Measurements from ENCODE around the gene CELSR1.
"Not testable (repeated sequence)": the region's sequence is repeated elsewhere in the genome, so short reads cannot be mapped to it uniquely, and the experiment has no call there.

CELSR1 gene

DNA sequence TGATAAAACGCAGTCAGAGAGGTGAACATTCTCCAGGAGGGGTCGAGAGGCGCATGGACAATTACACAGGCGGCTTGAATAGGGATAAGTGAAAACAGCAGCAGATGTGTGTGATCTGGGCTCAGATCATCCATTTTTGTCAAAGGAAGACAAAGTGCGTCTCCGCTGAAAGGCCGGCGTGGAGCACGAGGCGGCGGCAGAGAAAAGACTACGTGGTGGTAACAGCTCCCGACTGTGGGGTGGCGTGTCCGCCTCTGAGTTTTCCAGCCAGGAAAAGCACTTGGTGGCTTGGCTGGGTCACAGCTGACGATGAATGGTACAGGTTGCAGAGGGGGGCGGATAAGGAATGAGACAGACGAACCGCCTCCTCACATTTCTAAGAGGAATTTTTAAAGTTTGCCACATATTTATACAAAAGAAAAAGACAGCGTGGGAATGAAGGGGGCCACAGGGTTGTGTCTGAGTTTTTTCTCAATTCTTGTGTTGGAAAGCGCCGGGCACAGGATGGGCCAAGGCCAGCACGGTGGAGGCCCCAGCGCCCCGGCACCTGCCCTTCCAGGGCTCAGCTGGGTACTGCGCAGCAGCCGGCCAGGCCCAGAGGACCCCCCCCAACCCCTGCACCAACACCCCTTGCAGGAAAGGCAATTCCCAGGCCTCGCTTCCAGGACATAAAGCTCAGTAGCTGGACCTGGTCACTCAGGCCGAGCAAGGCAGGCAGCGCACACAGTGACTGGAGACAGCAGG is 121.5 kb downstream of the CELSR1 start:
- FAIRE-seq: no peak

DNA sequence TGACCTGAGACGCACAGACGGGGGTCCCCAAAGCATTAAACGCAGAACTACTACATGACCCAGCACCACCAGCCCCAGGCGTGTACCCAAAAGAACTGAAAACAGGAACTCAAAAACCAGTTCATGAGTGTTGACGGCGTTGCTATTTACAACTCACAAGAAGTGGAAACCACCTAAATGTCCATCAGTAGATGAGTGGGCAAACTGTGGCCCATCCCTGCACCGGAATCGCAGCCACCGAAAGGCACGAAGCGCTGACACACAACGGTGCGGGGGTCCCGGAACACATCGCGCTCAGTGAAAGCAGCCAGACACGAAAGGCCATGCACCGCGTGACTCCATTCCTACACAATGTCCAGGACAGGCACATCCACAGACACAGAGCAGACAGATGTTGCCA is 122.7 kb downstream of the CELSR1 start:
- no peak for FAIRE-seq

DNA sequence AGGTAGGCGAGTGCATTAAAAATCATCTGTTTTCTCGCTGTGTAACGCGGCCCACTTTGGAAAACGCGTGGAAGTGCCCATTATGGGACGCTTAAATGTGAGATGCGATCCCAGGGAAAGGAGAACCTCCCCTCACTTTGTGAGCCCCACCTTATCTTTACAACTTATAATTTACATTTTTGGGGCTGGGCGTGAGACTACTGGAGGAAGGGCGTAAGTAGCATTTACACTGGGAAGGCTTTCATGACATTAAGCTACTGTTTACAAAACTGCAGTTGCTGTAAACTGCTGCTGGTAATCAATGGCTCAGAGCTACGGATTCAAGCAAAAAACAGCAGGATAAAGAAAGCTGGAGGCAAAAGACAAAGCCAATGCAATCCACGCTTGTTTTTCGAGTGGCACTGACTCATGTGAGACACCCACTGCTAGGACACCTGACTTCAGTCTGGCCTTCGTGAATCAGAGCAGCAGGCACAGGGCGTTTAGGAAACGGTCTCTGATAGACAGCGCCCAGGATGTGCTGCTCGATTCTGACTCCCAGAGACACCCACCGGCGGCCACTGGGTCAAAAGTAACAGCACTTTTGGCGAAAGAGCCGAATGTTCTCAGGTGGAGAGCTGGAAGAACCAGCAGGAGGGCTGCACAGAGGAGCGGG is 123.6 kb downstream of the CELSR1 start:
- FAIRE-seq: no peak

DNA sequence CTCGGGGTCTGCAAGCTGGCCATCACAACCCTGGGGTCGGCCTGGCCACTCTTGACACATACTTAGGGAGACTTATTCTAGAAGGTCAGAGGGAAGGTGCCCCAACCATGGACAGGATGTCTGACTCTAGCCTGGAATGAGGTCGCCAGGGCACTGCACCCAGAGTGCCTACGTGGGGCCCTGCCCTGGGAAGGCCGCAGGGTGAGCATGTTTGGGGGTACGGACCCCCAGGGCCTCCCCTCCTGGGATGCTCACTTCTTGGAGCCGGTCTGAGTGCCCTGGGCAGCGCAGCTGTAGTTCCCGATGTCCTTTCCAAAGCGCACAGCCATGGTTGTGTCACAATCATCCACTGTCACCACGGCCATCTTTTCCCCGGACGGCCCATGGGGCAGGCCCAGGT is 126.1 kb downstream of the CELSR1 start:
- FAIRE-seq: no peak

DNA sequence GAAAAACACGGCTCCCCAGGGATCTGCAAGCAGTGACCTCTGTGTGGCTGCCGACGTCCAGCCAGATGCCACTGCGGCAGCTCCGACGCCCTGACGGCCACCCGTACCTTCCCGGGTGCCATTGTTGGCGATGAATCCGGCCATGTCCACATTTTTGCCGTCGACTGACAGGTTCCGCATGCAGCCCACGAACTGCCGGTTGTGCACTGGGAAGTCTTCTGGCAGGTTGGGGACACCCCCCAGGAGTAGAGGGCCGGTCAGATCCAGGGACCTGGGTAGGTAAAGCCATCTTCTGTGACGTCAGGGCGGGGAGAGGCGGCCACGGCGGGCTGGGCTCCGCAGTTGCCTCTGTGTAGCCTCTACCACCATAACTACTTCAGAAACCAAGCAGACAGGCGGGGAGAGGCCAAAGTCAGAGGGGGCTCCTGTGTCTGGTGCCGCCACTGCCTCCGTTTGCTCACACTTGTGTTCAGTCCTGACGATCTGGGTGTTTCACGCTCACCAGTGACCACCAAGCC is 127.1 kb downstream of the CELSR1 start:
- no peak for FAIRE-seq

DNA sequence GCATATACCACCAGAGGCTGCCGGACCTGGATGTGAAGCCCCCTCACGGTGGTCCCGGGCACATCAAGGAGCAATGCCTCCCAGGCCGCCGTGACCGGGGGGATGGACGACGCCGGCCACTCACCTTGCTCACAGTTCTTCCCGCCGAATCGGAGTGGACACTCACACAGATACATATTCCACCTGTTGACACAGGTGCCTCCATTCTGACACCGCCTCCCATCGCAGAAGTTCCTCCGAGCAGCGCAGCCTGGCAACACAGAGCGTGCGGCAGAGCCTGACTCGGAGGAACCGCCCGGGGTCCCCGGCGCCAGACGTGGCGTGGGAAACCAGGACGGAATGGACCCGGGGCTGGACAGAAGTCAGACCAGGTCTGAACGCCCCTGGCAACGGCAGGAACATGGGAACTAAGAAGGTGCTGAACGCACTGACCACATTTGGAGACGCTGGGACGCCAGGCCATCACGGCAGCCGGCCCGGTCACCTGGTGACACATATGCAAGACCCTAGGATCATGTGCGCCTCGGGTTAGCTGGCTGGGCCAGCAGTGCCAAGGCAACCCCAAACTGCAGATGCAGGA is 127.7 kb downstream of the CELSR1 start:
- FAIRE-seq: no peak

DNA sequence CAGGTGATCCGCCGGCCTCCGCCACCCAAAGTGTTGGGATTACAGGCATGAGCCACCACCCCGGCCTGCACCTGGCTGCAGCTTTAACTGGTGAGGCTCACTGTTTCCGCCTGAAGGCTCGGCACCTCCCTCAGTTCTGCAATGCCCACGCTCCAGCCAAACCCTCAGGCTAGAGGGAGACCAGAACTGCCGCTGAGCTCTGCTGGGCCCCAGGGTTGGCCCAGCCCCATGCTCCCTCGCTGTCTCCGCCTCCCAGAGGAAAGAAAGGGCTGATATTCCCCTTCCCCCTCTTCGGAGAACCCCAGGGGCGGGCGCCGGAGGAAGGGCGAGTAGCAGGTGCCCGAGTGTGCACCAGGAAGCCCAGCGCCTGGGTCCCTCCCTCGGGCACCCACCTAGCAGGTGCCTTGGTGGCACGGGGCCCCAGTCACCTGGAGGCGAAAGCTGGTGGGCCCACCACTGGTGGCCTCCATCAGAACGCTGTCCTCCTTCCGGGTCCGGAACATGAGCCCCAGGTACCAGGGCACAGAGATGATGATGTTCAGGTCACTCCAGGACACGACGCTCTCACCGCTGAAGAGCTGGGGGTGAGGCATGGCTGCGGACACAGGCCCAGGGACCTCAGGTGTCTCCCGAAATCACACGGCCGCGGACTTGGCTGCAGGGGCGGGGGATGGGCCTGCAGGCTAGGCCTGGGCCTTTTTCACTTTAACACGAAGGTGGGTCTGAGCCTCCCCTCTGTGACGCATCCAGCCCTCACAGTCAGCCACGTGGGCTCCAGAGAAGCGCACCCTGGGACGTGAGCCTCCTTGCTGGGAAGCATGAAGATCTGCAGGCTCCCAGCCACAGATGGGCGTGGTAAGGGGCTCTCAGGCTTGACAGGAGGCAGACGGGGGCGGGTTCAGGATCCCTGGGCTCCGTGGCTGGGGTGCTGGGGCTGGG is 128.6 kb downstream of the CELSR1 start:
- FAIRE-seq: no peak

DNA sequence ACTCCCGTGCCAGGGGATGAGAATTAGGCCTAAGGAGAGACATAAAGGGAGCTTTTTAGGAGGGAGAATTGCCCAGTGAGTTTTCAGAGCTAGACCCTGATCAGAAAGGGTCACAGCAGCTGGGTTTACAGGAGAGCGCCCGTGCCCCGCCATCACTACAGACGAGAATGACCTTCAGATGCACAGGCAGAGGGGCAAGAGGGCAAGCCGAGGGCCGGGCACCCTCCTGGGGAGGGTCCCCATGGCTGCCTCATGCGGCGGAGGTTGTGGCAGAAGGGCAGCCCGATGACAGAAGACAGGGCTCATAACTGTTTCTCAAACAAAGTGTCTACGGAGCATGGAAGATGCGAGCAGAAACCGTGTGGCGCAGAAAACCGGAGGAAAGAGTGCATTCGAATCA is 129.7 kb downstream of the CELSR1 start:
- FAIRE-seq: no peak

DNA sequence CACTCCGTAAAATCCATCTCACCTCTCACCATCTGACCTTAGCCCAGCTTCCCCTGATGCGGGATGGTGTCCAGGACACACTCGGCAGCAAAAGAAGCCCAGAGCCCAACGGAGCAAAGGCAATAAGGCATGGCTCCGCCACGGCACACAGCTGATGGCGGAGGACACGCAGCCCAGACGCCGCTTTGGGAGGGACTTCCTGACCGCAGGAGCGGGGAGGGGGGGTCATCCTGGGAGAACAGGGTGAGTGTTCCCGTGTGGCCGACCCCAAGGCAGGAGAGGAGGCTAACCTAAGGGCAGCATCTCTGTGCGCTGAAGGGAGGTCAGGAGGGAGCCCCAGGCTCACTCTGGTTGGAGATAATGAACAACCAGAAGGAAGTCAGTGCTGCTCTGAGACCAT is 130.6 kb downstream of the CELSR1 start:
- FAIRE-seq: no peak

DNA sequence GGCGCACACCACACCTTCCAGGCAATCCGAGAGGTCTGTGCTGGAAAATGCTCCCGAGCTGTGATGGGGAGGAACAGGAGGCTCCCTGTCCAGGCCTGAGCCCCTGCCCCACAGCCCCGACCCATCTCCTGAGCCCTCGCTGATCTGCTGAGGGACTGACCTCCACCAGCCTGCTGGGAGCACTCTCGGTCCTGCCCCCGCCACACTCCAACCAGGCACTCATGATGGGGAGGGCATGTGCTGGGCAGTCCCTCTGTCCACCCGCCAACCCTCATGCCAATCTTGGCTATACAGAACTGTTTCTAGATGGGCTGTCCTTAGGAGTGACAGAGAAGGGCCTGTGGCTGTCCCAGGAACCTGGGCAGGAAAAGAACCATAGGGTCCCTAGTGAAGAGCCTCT is 131.1 kb downstream of the CELSR1 start:
- no peak for FAIRE-seq

DNA sequence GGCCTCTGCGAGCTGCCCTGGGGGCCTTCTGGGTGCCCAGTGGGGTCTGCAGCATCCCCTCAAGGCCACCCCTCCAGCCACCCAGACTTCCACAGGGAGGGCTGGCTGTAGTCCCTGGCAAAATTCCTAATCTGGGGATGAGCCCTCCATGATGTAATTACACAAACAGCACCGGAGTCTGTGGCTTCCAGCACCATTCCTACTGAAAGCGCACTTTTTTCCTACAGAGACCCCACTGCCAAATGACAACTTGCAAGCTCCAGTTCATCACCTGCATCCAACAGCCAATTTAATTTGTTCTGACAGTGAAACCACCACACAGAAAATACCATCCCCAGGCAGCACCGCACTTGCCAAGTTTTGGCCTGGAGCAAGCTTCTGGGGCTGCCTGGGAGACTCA is 131.5 kb downstream of the CELSR1 start:
- FAIRE-seq: no peak

DNA sequence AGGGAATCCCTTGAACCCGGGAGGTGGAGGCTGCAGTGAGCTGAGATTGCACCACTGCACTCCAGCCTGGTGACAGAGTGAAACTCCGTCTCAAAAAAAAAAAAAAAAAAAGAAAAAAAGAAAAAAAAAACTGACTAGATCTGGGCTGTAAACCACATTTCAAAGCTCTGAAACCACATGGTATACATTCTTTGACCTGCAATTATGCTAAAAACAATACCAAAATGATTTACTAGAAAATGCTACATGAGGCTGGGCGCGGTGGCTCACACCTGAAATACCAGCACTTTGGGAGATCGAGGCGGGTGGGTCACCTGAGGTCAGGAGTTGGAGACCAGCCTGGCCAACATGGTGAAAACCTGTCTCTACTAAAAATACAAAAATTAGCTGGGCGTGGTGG is 133.5 kb downstream of the CELSR1 start:
- not testable (repeated sequence) for FAIRE-seq

DNA sequence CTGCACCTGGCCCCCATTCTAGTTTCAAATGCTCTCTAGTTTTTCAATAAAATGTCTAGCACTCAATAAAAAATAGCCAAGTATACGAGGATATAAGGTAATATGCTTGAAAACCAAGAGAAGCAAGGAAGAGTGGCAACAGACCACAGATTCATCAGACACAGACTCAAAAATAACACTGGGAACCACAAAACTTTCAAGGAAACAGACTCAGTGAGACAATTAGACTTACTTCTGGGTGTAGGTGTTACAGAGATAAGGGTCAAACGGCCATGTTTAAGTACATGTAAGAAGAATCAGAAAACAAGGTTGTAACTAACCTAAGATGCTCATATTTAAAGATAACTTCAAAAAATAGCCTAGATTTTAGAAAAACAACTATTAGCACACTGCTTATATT is 134.9 kb downstream of the CELSR1 start:
- no peak for FAIRE-seq

DNA sequence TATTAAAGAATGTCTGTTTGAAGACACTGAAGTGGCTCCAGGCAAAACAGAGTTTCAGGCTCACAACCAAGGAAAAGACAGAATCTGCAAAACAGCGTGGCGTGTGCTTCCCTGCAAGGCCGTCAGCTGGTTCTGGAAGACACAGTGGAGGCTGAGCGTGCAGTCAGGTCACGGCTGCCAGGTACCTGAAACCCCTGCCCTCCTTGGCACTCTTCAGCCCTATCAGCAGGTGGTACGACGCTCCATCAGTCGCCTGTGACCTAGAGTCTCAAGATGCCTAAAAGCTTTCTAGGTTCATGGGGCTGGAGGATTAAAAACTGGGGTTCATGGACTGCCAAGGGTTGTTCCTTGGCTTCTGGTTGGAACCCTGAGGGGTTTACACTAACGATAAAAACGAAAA is 136.1 kb downstream of the CELSR1 start:
- FAIRE-seq: no peak

DNA sequence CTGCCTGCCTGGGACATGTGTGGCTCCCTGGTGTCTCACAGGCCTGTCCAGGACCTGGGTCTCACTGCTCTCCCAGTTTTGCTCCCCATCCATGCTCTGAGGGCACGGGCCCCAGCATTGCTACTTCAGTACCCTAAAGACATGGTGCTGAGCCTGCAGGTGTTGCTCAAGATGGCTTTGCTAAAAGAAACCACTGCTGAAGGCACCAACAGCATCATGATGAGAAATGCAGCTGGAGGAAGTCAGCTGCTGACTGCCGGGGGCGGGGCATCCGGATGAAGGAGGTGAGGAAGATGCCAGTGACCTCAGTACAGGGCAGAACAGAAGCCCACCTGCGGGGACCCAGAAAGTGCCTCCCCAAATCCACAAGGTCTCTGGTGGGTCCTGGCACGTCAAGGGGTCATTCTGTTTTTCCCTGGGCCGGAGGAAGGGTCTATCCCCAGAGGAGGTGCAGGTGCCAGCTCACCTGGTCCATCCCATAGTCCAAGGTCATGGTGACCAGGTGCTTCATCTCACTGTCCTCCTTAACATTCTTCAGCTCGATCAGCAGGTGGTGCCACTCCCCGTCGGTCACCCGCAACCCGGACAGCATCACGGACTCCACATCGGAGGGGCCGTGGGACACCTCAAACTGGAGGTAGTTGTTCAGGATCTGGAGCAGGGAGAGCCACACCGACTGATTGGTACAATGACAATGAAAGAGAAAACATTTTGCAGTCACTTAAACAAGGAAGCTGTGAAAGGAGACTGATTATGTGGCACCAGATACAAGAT is 138.0 kb downstream of the CELSR1 start:
- no peak for FAIRE-seq

DNA sequence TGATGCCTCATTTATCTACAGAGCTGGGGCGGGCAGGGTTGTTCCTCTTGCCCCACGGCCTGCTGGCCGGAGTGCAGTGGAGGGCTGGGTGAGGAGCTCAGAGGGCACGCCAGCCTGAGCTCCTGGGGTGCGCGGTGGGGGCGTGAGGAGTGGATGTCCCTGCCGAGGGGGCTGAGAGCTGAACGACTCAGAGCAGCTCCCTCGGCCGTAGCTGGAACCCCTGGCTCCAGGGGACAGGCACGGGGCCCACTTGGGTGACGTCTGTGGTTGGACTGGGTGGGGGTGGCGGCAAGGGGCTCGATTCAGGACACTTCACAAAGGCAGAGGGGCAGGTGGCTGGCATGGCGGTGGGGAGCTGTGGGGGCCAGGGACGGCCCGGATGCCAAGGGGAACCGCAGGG is 139.5 kb downstream of the CELSR1 start:
- no peak for FAIRE-seq

DNA sequence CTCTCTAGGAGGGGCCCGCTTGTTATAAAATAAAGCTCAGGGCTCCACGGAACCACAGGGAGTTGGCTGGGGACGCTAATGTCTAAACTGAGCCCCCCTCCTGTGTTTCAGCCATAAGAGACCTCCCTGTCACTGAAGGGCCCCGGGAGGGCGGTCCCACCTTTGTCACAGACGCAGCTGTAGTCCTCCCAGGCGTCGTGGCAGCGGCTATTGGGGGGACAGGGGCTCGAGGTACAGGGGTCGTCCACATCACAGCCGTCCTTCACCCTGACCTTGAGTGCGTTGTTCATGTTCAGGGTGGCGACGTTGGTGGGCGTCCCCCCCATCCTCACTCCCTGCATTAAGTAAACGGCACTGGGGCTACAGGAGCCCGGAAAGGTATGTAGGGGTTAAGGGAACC is 139.9 kb downstream of the CELSR1 start:
- no peak for FAIRE-seq

DNA sequence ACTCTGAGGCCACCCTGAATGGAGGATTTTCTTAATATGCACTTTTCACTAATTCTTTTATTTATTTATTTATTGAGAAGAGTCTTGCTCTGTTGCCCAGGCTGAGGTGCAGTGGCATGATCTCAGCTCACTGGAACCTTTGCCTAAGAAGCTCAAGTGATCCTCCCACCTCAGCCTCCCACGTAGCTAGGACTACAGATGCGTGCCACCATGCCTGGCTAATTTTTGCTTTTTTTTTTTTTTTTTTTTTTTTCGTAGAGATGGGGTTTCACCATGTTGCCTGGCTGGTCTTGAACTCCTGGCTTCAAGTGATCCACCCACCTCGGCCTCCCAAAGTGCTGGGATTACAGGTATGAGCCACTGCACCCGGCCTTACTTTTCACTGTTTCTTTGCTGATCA is 140.4 kb downstream of the CELSR1 start:
- not testable (repeated sequence) for FAIRE-seq

DNA sequence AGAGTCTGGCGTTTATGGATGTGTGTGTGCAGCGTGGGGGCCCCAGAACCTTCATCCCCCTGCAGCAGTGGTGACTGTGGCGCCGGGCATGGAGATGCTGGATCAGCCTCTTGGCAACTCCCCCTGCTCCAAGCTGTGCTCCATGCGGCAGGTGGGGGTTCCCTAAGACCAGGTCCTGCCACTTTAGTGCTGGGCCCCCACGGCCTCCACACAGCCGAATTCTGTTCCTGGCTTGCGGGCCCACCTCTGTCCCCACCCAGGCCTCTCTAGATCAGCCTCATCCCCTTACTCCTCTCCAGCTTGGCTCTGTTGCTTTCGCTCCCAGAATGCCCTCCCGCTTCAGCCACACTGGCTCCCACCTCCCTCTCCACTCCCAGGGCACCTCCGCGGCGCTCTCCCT is 142.3 kb downstream of the CELSR1 start:
- FAIRE-seq: no peak

DNA sequence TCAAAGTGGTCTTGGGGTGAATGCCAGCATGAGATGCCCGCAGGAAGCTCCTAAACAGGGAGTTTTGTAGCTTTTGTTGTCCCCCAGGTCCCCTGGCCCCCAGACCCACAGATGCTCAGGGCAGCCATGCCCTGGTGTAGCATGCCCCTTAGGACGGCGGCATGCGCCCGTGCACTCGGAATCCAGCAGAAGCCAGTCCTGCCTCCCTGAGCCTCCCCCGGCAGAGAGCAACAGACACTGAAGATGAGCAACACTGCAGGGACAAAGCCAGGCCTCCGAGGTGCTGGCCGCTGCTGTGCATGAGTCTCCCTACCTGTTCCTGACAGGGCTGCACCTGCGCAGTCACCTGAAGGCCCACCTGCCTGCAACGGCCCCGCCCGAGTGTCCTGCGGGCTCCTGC is 142.8 kb downstream of the CELSR1 start:
- no peak for FAIRE-seq

DNA sequence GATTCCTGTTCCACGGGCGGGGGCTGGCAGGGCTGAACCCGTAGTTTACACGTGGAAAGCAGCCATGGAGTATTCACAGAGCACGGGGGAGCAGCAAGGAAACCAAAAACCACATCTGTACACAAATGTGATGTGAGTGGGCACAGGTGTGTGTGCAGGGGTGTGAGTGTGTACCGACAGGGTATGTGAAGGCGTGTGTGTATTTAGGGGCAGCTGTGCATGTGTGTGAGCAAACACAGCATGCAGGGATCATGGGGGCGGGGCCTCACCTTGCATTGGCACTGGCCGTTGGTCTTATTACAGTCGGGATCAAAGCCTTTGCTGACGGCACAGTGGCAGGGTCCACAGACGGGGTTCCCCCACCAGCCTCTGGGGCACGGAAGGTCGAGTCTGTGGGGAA is 143.5 kb downstream of the CELSR1 start:
- no peak for FAIRE-seq

DNA sequence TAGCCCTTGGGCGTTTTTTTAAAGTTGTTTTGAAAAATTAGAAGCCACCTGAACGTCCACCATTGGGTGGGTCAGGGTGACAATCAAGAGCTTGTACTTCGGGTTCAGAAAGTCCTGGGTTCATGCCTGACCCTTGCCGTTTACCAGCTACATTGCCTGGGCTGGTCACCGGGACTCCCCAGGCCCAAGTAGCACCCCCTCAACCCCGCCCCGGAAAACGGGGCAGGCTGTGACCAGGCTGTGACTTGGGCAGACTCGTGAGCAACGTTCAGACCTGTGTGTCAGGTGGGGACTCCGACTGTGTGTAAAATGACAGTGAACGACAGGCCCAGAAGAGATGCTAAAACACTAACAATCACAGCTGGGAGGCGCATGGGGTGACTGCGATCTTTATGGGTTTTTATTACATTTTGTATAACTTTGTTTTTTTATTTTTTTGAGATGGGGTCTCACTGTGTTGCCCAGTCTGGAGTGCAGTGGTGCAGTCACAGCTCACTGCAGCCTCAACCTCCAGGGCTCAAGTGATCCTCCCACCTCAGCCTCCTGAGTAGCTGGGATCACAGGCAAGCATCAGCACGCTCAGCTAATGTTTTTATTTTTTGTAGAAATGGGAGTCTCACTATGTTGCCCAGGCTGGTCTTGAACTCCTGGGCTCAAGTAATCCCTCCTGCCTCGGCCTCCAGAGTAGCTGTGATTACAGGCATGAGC is 145.1 kb downstream of the CELSR1 start:
- FAIRE-seq: no peak

Data from islet of Langerhans (tissue), 1 donor.